NT2/D1 (cell line): ENCODE data around the gene ZNF837.

Experiments
- SUZ12 ChIP-seq: IDR thresholded peaks from 2 replicates; pipeline ENCODE4 v1.6.1; 2011; ENCODE audit not compliant: insufficient read length, insufficient read depth; ENCODE audit errors: extremely low read depth
- YY1 ChIP-seq: IDR thresholded peaks from 2 replicates; pipeline ENCODE4 v1.6.1; 2011; ENCODE audit not compliant: insufficient read length, insufficient read depth
- ZNF274 ChIP-seq: IDR thresholded peaks from 2 replicates; pipeline ENCODE4 v1.6.1; 2011; ENCODE audit warnings: mild to moderate bottlenecking, low read depth, low read length

DNA sequence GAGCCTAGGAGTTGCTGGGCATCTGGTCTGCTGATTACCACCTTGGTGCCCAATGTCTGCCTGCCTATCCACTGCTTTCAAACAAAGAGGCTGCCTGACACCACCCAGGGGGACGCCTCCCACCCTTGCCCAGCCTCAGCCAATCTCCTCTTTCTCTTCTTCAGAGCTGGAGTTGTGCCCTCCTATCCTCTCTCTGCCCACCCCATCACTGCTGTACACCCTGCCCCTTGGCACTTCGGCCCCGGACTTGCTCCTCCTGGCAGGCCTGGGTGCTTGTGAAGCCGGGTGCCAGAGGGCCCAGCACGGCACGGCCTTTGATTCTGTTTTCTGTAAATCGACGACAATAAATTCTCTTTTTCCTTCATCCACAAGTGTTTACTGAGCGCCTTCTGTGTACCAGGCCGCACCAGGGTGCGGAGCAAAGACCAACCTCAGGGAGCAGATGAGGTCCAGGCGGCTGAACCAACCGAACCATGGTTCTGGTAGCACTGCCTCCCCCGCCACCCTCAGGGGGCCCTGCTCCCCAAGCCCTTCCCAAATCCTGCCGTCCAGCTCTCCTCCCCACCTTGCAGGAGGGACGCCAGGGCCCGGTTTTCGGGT is 19.6 kb upstream of the ZNF837 start:
- TF ChIP-seq ZNF274 (no peak), YY1 (no peak), SUZ12 (no peak)
